WTC11 (cell line): ENCODE data around the gene FERMT2. TPM values are rescaled to one million over a fixed set of nuclear protein-coding genes. Genes with fewer than 3 reads are reported as not detected.

Experiments
- ATAC-seq: fragments of 200-7000 bp; cut with Tn5 transposase; 2 replicates; pipeline ENCODE4 v1.10.0; 2021; ENCODE audit warnings: mild to moderate bottlenecking, moderate library complexity
- CTCF ChIA-PET: fragments of 300-600 bp; sonication (Branson Sonifier 250); formaldehyde crosslinking; loops from one replicate; lab custom pipeline; 2021; ENCODE audit warnings: antibody characterized with exemption; lab: Charles Lee
- POLR2A ChIA-PET: fragments of 350-600 bp; sonication (Branson Sonifier 250); formaldehyde crosslinking; loops from one replicate; lab custom pipeline; 2021; ENCODE audit warnings: antibody characterized with exemption; lab: Charles Lee
- DNase-seq: peaks from one replicate; pipeline ENCODE4 v3.0.0; 2021; ENCODE audit warnings: low spot score
- H3K27ac Mint-ChIP-seq: 2 replicates; pipeline ENCODE4 v1.8.0; 2021; ENCODE audit warnings: mixed read lengths
- H3K27me3 Mint-ChIP-seq: 2 replicates; pipeline ENCODE4 v1.8.0; 2021; ENCODE audit warnings: low read depth, mild to moderate bottlenecking, moderate library complexity, mixed read lengths
- H3K36me3 Mint-ChIP-seq: 2 replicates; pipeline ENCODE4 v1.8.0; 2021; ENCODE audit warnings: mixed read lengths
- H3K4me1 Mint-ChIP-seq: 2 replicates; pipeline ENCODE4 v1.8.0; 2022; ENCODE audit warnings: mixed read lengths
- H3K4me3 Mint-ChIP-seq: 2 replicates; pipeline ENCODE4 v1.8.0; 2021; ENCODE audit warnings: mild to moderate bottlenecking, moderate library complexity, mixed read lengths
- H3K9me3 Mint-ChIP-seq: 2 replicates; pipeline ENCODE4 v1.8.0; 2021; ENCODE audit warnings: mixed read lengths
- CBFB ChIP-seq: sonication (generic); formaldehyde crosslinking; IDR thresholded peaks from 2 replicates; pipeline ENCODE4 v1.8.1; 2022; ENCODE audit warnings: mild to moderate bottlenecking, low read depth, missing genetic modification reagents
- EMX1 ChIP-seq: fragments of 250-450 bp; sonication (Bioruptor Pico); IDR thresholded peaks from 2 replicates; pipeline ENCODE4 v1.8.0; 2021; ENCODE audit warnings: mild to moderate bottlenecking
- FOXJ3 ChIP-seq: sonication (generic); formaldehyde crosslinking; IDR thresholded peaks from 2 replicates; pipeline ENCODE4 v1.9.0; 2021; ENCODE audit warnings: missing genetic modification reagents, mild to moderate bottlenecking, borderline replicate concordance
- MYBL2 ChIP-seq: sonication (generic); formaldehyde crosslinking; IDR thresholded peaks from 2 replicates; pipeline ENCODE4 v1.8.1; 2023; ENCODE audit warnings: mild to moderate bottlenecking, moderate library complexity, missing genetic modification reagents
- SMAD3 ChIP-seq: sonication (generic); formaldehyde crosslinking; IDR thresholded peaks from 2 replicates; pipeline ENCODE4 v1.8.0; 2022; ENCODE audit warnings: missing genetic modification reagents, mild to moderate bottlenecking, borderline replicate concordance
- TCF7 ChIP-seq: sonication (generic); formaldehyde crosslinking; IDR thresholded peaks from 2 replicates; pipeline ENCODE4 v1.8.0; 2022; ENCODE audit warnings: mild to moderate bottlenecking, low read depth, missing genetic modification reagents, moderate library complexity
- TP53 ChIP-seq: sonication (generic); formaldehyde crosslinking; IDR thresholded peaks from 2 replicates; pipeline ENCODE4 v1.8.1; 2023; ENCODE audit warnings: mild to moderate bottlenecking, missing genetic modification reagents
- ZNF219 ChIP-seq: sonication (generic); formaldehyde crosslinking; IDR thresholded peaks from 2 replicates; pipeline ENCODE4 v1.8.0; 2023; ENCODE audit warnings: missing genetic modification reagents, mild to moderate bottlenecking, borderline replicate concordance
- ZNF671 ChIP-seq: fragments of 250-450 bp; sonication (Bioruptor Pico); IDR thresholded peaks from 2 replicates; pipeline ENCODE4 v1.8.0; 2021; ENCODE audit warnings: mild to moderate bottlenecking
- total RNA-seq: library from RNA; stranded (reverse); gene quantifications from 3 replicates; pipeline ENCODE4 v1.2.3, GENCODE V29; 2021
- TF ChIP-seq, protein P1 (sequence below): sonication (generic); formaldehyde crosslinking; IDR thresholded peaks from 2 replicates; pipeline ENCODE4 v1.8.1; 2023; ENCODE audit warnings: mild to moderate bottlenecking, moderate library complexity, missing genetic modification reagents
- TF ChIP-seq, protein P2 (sequence below): sonication (generic); formaldehyde crosslinking; IDR thresholded peaks from 2 replicates; pipeline ENCODE4 v1.8.0; 2023; ENCODE audit warnings: missing genetic modification reagents, mild to moderate bottlenecking, borderline replicate concordance
- TF ChIP-seq, protein P3 (sequence below): sonication (generic); formaldehyde crosslinking; conservative IDR thresholded peaks from 2 replicates; pipeline ENCODE4 v1.8.1; 2023; ENCODE audit warnings: mild to moderate bottlenecking, low read depth, missing genetic modification reagents, moderate library complexity
- TF ChIP-seq, protein P4 (sequence below): sonication (generic); formaldehyde crosslinking; IDR thresholded peaks from 2 replicates; pipeline ENCODE4 v1.8.0; 2022; ENCODE audit warnings: mild to moderate bottlenecking, missing genetic modification reagents
- TF ChIP-seq, protein P5 (sequence below): sonication (generic); formaldehyde crosslinking; IDR thresholded peaks from 2 replicates; pipeline ENCODE4 v1.8.1; 2022; ENCODE audit warnings: missing genetic modification reagents, borderline replicate concordance
- TF ChIP-seq, protein P6 (sequence below): sonication (generic); formaldehyde crosslinking; IDR thresholded peaks from 2 replicates; pipeline ENCODE4 v1.8.0; 2023; ENCODE audit warnings: missing genetic modification reagents
- TF ChIP-seq, protein P7 (sequence below): sonication (generic); formaldehyde crosslinking; IDR thresholded peaks from 2 replicates; pipeline ENCODE4 v1.8.1; 2023; ENCODE audit warnings: mild to moderate bottlenecking, missing genetic modification reagents
- TF ChIP-seq, protein P8 (sequence below): sonication (generic); formaldehyde crosslinking; IDR thresholded peaks from 2 replicates; pipeline ENCODE4 v1.8.1; 2023; ENCODE audit warnings: mild to moderate bottlenecking, missing genetic modification reagents, borderline replicate concordance
- TF ChIP-seq, protein P9 (sequence below): sonication (generic); formaldehyde crosslinking; IDR thresholded peaks from 2 replicates; pipeline ENCODE4 v1.8.1; 2022; ENCODE audit warnings: mild to moderate bottlenecking, moderate library complexity, missing genetic modification reagents

The FERMT2 gene
- total RNA-seq, 1 experiment from 2014 or later = 92.8 TPM

DNA sequence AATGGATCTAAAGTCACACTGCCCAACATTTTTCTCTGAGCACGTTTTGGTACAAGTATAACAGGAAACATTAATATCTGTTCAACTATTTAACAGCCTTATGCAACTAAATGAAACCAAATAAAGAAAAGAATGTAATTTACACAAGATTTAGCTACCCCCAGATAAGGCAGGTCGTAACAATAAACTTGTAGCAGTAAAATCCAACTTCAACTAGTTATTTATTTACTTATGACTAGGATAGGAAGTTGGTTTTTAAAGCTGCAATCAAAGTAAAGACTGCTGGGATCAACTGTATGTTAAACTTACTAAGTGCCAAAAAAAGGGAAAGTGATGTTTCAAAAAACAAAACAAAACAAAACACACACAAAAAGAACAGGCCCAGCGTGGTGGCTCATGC lies 30.9 kb downstream of the FERMT2 start (continued):
- TF ChIP-seq, protein P1, sequence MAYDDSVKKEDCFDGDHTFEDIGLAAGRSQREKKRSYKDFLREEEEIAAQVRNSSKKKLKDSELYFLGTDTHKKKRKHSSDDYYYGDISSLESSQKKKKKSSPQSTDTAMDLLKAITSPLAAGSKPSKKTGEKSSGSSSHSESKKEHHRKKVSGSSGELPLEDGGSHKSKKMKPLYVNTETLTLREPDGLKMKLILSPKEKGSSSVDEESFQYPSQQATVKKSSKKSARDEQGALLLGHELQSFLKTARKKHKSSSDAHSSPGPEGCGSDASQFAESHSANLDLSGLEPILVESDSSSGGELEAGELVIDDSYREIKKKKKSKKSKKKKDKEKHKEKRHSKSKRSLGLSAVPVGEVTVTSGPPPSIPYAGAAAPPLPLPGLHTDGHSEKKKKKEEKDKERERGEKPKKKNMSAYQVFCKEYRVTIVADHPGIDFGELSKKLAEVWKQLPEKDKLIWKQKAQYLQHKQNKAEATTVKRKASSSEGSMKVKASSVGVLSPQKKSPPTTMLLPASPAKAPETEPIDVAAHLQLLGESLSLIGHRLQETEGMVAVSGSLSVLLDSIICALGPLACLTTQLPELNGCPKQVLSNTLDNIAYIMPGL (CRISPR knock-in tag) = no peak
- TF ChIP-seq, protein P2, sequence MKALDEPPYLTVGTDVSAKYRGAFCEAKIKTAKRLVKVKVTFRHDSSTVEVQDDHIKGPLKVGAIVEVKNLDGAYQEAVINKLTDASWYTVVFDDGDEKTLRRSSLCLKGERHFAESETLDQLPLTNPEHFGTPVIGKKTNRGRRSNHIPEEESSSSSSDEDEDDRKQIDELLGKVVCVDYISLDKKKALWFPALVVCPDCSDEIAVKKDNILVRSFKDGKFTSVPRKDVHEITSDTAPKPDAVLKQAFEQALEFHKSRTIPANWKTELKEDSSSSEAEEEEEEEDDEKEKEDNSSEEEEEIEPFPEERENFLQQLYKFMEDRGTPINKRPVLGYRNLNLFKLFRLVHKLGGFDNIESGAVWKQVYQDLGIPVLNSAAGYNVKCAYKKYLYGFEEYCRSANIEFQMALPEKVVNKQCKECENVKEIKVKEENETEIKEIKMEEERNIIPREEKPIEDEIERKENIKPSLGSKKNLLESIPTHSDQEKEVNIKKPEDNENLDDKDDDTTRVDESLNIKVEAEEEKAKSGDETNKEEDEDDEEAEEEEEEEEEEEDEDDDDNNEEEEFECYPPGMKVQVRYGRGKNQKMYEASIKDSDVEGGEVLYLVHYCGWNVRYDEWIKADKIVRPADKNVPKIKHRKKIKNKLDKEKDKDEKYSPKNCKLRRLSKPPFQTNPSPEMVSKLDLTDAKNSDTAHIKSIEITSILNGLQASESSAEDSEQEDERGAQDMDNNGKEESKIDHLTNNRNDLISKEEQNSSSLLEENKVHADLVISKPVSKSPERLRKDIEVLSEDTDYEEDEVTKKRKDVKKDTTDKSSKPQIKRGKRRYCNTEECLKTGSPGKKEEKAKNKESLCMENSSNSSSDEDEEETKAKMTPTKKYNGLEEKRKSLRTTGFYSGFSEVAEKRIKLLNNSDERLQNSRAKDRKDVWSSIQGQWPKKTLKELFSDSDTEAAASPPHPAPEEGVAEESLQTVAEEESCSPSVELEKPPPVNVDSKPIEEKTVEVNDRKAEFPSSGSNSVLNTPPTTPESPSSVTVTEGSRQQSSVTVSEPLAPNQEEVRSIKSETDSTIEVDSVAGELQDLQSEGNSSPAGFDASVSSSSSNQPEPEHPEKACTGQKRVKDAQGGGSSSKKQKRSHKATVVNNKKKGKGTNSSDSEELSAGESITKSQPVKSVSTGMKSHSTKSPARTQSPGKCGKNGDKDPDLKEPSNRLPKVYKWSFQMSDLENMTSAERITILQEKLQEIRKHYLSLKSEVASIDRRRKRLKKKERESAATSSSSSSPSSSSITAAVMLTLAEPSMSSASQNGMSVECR = no peak
- no peak for TF ChIP-seq SMAD3 (CRISPR knock-in tag)
- TF ChIP-seq, protein P3, sequence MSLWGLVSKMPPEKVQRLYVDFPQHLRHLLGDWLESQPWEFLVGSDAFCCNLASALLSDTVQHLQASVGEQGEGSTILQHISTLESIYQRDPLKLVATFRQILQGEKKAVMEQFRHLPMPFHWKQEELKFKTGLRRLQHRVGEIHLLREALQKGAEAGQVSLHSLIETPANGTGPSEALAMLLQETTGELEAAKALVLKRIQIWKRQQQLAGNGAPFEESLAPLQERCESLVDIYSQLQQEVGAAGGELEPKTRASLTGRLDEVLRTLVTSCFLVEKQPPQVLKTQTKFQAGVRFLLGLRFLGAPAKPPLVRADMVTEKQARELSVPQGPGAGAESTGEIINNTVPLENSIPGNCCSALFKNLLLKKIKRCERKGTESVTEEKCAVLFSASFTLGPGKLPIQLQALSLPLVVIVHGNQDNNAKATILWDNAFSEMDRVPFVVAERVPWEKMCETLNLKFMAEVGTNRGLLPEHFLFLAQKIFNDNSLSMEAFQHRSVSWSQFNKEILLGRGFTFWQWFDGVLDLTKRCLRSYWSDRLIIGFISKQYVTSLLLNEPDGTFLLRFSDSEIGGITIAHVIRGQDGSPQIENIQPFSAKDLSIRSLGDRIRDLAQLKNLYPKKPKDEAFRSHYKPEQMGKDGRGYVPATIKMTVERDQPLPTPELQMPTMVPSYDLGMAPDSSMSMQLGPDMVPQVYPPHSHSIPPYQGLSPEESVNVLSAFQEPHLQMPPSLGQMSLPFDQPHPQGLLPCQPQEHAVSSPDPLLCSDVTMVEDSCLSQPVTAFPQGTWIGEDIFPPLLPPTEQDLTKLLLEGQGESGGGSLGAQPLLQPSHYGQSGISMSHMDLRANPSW = no peak
- TF ChIP-seq, protein P4, sequence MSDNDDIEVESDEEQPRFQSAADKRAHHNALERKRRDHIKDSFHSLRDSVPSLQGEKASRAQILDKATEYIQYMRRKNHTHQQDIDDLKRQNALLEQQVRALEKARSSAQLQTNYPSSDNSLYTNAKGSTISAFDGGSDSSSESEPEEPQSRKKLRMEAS (CRISPR knock-in tag) = no peak
- TF ChIP-seq EMX1 (CRISPR knock-in tag) = no peak
- no peak for TF ChIP-seq ZNF219 (CRISPR knock-in tag)
- TF ChIP-seq, protein P5, sequence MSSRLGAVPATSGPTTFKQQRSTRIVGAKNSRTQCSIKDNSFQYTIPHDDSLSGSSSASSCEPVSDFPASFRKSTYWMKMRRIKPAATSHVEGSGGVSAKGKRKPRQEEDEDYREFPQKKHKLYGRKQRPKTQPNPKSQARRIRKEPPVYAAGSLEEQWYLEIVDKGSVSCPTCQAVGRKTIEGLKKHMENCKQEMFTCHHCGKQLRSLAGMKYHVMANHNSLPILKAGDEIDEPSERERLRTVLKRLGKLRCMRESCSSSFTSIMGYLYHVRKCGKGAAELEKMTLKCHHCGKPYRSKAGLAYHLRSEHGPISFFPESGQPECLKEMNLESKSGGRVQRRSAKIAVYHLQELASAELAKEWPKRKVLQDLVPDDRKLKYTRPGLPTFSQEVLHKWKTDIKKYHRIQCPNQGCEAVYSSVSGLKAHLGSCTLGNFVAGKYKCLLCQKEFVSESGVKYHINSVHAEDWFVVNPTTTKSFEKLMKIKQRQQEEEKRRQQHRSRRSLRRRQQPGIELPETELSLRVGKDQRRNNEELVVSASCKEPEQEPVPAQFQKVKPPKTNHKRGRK = no peak
- TF ChIP-seq CBFB = no peak

DNA sequence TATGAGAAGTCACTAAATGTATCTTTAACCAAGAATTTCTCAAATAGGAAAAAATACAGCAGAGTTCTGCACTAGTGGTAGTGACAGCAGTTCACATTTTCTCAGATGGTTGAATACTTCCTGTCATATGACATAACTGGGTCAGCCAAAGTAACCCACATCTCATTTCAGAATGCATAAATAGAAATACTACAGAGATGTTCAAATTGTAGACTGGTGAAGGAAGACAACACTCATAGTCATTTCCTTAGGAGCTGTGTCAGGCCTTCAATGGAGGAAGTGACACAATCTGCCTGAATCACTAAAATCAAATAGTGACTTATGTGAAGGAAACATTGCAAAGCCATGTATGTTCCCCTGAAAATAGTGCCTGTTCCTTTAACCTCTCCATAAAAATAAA lies 32.4 kb downstream of the FERMT2 start:
- H3K9me3 Mint-ChIP-seq = no peaks in the 10 kb centered on the region
- ChIA-PET POLR2A (no interaction called here), CTCF (no interaction called here)
- TF ChIP-seq ZNF671 (CRISPR knock-in tag) (no peak), MYBL2 (CRISPR knock-in tag) (no peak), ZNF219 (CRISPR knock-in tag) (no peak), TCF7 (no peak), FOXJ3 (CRISPR knock-in tag) (no peak), TP53 (CRISPR knock-in tag) (no peak)
- TF ChIP-seq, protein P6, sequence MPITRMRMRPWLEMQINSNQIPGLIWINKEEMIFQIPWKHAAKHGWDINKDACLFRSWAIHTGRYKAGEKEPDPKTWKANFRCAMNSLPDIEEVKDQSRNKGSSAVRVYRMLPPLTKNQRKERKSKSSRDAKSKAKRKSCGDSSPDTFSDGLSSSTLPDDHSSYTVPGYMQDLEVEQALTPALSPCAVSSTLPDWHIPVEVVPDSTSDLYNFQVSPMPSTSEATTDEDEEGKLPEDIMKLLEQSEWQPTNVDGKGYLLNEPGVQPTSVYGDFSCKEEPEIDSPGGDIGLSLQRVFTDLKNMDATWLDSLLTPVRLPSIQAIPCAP = no peak
- TF ChIP-seq, protein P7, sequence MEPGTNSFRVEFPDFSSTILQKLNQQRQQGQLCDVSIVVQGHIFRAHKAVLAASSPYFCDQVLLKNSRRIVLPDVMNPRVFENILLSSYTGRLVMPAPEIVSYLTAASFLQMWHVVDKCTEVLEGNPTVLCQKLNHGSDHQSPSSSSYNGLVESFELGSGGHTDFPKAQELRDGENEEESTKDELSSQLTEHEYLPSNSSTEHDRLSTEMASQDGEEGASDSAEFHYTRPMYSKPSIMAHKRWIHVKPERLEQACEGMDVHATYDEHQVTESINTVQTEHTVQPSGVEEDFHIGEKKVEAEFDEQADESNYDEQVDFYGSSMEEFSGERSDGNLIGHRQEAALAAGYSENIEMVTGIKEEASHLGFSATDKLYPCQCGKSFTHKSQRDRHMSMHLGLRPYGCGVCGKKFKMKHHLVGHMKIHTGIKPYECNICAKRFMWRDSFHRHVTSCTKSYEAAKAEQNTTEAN = no peak
- TF ChIP-seq, protein P8, sequence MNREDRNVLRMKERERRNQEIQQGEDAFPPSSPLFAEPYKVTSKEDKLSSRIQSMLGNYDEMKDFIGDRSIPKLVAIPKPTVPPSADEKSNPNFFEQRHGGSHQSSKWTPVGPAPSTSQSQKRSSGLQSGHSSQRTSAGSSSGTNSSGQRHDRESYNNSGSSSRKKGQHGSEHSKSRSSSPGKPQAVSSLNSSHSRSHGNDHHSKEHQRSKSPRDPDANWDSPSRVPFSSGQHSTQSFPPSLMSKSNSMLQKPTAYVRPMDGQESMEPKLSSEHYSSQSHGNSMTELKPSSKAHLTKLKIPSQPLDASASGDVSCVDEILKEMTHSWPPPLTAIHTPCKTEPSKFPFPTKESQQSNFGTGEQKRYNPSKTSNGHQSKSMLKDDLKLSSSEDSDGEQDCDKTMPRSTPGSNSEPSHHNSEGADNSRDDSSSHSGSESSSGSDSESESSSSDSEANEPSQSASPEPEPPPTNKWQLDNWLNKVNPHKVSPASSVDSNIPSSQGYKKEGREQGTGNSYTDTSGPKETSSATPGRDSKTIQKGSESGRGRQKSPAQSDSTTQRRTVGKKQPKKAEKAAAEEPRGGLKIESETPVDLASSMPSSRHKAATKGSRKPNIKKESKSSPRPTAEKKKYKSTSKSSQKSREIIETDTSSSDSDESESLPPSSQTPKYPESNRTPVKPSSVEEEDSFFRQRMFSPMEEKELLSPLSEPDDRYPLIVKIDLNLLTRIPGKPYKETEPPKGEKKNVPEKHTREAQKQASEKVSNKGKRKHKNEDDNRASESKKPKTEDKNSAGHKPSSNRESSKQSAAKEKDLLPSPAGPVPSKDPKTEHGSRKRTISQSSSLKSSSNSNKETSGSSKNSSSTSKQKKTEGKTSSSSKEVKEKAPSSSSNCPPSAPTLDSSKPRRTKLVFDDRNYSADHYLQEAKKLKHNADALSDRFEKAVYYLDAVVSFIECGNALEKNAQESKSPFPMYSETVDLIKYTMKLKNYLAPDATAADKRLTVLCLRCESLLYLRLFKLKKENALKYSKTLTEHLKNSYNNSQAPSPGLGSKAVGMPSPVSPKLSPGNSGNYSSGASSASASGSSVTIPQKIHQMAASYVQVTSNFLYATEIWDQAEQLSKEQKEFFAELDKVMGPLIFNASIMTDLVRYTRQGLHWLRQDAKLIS (CRISPR knock-in tag) = no peak
- TF ChIP-seq, protein P9, sequence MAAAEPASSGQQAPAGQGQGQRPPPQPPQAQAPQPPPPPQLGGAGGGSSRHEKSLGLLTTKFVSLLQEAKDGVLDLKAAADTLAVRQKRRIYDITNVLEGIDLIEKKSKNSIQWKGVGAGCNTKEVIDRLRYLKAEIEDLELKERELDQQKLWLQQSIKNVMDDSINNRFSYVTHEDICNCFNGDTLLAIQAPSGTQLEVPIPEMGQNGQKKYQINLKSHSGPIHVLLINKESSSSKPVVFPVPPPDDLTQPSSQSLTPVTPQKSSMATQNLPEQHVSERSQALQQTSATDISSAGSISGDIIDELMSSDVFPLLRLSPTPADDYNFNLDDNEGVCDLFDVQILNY (CRISPR knock-in tag) = no peak

More for the DNA sequence above, 32.4 kb downstream of the FERMT2 start:
- H3K4me1 Mint-ChIP-seq = peaks cover 23% of the 10 kb centered on the region
- no peak overlapping the region for H3K27ac Mint-ChIP-seq
- H3K36me3 Mint-ChIP-seq = peaks cover 5% of the 10 kb centered on the region
- ATAC-seq = no peak
- H3K4me3 Mint-ChIP-seq = no peak overlapping the region
- H3K27me3 Mint-ChIP-seq = no peaks in the 10 kb centered on the region
- no peak for DNase-seq
